Measurements from ENCODE around the gene S100A9. TPM values are rescaled to one million over a fixed set of nuclear protein-coding genes. Genes with fewer than 3 reads are reported as not detected.
"Not testable (repeated sequence)": the region's sequence is repeated elsewhere in the genome, so short reads cannot be mapped to it uniquely, and the experiment has no call there.

The S100A9 gene
- total RNA-seq = 1,000 to 10,000 TPM in 1 of 4 donors, 100 to 1,000 TPM in 3; 436 to 2,200 (median 573) TPM

DNA sequence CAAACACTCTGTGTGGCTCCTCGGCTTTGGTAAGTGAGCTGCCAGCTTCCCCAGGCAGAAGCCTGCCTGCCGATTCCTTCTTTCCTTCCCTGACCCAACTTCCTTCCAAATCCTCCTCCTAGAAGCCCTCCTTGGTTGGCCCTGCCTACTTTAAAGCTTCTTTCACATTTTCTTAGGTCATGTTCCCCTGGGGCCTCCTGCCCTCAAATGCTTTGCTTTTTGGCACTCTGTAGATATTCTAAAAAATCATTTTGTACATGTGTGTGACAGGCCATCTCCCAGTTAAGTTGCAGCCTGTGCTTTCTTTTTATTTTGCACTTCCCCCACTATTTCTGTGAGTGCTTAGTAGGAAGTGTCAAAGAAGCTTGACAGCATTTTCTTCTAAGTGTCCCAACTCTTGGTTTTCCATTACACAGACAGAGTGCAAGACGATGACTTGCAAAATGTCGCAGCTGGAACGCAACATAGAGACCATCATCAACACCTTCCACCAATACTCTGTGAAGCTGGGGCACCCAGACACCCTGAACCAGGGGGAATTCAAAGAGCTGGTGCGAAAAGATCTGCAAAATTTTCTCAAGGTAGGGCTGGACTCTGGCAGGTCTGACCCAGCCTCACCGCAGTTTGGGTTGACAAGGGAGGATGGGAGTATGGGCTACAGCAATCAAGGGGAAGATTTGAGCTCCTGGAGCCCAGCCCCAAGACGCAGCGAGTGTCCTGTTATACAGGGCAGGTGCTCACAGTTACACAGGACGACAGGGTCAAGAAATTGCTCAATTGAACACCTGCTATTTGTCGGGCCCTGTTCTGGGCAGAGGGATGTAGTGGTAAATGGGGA, at the start of gene S100A9:
TSS of gene S100A9 (plus strand) at position 2 of the 838 bp plus-strand sequence. CDS start at position 432, 430 bp downstream.
- TF ChIP-seq CTCF (IDR thresholded peaks at IDR 0.05) = no peak
- ATAC-seq (ENCODE audit: low FRiP score) = no peak
- DNase-seq (ENCODE audit: low spot score) = no peak

DNA sequence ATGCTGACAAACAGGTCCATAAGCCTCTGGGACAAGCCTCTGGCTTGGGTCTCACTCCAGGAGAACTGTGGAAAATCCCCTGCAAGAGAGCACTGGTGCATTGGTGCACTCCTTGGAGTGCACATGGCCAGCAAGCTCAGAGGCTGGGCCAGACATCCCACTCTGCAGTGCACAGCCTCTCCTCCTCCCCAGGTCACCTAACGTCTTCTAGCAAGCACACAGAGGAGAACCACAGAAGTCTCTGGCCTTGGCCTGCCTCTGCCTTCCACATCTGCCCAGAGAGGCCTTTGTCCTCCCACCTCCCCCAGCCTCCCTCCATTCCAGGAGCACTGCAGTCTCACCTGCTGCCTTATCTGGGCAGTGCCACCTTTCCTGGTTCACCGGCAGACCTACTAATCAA, 49.1 kb upstream of the S100A9 start:
- TF ChIP-seq CTCF (IDR thresholded peaks at IDR 0.05) = no peak
- ATAC-seq (ENCODE audit: low FRiP score) = no peak
- DNase-seq (ENCODE audit: low spot score) = no peak

DNA sequence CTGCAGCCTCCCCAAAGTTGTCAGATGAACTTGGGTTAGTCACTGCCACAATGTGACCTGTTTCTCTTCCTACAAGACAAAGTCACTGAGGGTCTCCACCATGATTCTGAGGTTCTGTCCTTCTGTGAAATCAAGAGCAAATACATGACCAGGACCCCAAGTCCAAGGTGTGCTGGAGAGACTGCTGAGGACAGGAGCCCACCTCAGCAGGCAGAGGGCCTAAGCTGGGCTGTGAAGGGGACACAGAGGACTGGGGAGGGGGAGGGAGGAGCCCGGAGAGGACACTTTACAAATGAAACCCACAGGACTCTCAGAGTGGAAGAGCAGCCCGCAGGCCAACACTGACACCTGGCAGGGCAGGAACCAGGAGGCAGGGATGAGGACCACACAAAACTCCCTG, 48.2 kb upstream of the S100A9 start:
- ATAC-seq (ENCODE audit: low FRiP score) (no peak), DNase-seq (ENCODE audit: low spot score) (no peak)
- TF ChIP-seq CTCF (IDR thresholded peaks at IDR 0.05) = no peak

- DNase-seq (ENCODE audit: low spot score) = no peak
- ATAC-seq (ENCODE audit: low FRiP score) = no peak
- no peak for TF ChIP-seq CTCF (IDR thresholded peaks at IDR 0.05)
Observed at GRCh38 chr1:153310526-153310925, 47.1 kb upstream of the S100A9 start.

GRCh38 chr1:153312570-153313186, 45.0 kb upstream of the S100A9 start, which contains the start of gene PGLYRP3:
Gene PGLYRP3, minus strand, starts transcription at chr1:153312952. Its CDS starts 2,287 bp downstream, at chr1:153310665.
- TF ChIP-seq CTCF (IDR thresholded peaks at IDR 0.05) = no peak
- ATAC-seq (ENCODE audit: low FRiP score) = no peak
- no peak for DNase-seq (ENCODE audit: low spot score)

DNA sequence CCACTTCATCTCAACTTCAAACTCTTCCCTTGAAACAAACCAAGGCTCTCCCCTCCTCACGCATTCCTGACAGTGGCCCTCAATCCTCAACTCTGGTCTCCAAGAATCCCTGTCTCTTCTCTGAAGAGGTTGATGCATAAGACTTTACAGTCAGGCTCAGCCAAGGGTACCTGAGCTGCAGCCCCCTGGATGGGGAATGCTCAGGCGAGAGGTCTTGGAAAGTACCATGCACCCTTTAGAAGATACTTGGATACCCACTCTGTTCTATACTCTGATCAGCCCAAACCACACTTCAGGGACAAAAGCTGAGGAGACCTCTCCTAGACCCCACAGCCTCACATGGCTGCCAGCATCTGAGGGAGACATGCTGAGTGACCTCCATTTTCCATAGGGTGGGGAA, 44.4 kb upstream of the S100A9 start:
- ATAC-seq (ENCODE audit: low FRiP score) (no peak), DNase-seq (ENCODE audit: low spot score) (no peak)
- TF ChIP-seq CTCF (IDR thresholded peaks at IDR 0.05) = no peak

DNA sequence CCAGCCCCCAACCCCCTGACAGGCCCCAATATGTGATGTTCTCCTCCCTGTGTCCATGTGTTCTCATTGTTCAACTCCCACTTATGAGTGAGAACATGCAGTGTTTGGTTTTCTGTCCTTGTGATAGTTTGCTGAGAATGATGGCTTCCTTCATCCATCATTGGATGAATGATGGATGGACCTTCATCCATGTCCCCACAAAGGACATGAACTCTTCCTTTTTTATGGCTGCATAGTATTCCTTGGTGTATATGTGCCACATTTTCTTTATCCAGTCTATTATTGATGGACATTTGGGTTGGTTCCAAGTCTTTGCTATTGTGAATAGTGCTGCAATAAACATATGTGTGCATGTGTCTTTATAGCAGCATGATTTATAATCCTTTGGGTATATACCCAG, 43.3 kb upstream of the S100A9 start:
- not testable (repeated sequence) for ATAC-seq (ENCODE audit: low FRiP score); DNase-seq (ENCODE audit: low spot score)

DNA sequence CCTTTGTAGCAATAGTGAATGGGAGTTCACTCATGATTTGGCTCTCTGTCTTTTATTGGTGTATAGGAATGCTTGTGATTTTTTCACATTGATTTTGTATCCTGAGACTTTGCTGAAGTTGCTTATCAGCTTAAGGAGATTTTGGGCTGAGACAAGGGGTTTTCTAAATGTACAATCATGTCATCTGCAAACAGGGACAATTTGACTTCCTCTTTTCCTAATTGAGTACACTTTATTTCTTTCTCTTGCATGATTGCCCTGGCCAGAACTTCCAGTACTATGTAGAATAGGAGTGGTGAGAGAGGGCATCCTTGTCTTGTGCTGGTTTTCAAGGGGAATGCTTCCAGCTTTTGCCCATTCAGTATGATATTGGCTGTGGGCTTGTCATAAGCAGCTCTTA, 41.6 kb upstream of the S100A9 start:
- not testable (repeated sequence) for DNase-seq (ENCODE audit: low spot score)

DNA sequence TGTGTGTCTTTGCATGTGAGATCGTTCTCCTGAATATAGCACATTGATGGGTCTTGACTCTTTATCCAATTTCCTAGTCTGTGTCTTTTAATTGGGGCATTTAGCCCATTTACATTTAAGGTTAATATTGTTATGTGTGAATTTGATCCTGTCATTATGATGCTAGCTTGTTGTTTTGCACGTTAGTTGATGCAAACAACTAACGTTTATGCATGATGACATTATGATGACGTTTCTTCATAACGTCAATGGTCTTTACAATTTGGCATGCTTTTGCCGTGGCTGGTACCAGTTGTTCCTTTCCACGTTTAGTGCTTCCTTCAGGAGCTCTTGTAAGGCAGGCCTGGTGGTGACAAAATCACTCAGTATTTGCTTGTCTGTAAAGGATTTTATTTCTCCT, 39.5 kb upstream of the S100A9 start:
- not testable (repeated sequence) for DNase-seq (ENCODE audit: low spot score); ATAC-seq (ENCODE audit: low FRiP score)

More for the DNA sequence above, 41.6 kb upstream of the S100A9 start:
- not testable (repeated sequence) for ATAC-seq (ENCODE audit: low FRiP score)
